WI38 (cell line): ENCODE data around the gene NIPSNAP3A.
"Not testable (repeated sequence)": the region's sequence is repeated elsewhere in the genome, so short reads cannot be mapped to it uniquely, and the experiment has no call there.

Experiments used
- H3K4me3 ChIP-seq: 2 replicates; pipeline ENCODE4 v1.5.1; 2011; ENCODE audit warnings: low read depth, mild to moderate bottlenecking, control low read depth, low read length
- CTCF ChIP-seq: IDR thresholded peaks from 2 replicates; pipeline ENCODE4 v1.5.1; 2012; ENCODE audit warnings: low read depth, mild to moderate bottlenecking, control low read depth, low read length

The NIPSNAP3A gene

DNA sequence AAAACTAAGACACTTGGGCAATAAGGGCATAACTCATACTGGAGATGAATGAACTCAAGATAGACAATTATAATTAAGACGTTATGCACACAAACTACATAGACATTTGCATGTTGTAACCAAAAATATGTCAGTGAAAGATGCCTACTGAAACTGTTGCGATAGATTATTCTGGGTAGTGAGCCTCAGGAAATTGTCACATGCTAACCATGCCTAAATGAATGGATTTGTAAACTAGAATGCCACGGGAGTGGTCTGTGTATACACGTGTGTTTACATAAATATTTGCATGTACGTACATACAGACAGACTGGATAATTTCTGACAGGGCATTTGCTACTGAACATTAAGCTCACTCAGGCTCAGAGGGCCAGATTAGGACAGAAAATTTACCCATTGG is 17.7 kb downstream of the NIPSNAP3A start:
- H3K4me3 ChIP-seq, result no peak overlapping the region
- no peak for TF ChIP-seq CTCF

DNA sequence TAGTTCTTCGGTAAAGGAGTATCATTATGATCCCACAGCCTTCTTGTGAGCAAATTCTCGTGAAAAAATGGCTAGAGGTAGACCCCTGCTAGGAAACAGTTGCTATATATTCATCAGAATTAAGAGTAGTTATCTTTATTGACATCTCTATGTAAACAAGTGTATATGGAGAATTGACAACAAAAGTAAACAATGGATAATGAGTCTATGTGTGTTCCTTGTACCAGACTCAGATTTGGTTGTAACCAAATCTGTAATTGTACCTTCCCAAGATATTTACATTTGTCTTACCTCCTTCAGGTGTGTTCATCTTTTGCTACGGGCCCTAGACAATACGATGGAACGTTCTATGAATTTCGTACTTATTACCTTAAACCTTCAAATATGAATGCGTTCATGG is 18.5 kb downstream of the NIPSNAP3A start:
- H3K4me3 ChIP-seq, result no peak overlapping the region
- TF ChIP-seq CTCF, result no peak

GRCh38 chr9:104767507-104767906 is 20.0 kb downstream of the NIPSNAP3A start:
- TF ChIP-seq CTCF, result no peak
- H3K4me3 ChIP-seq, result no peak overlapping the region

- H3K4me3 ChIP-seq, result not testable (repeated sequence)
Measured at GRCh38 chr9:104769029-104769428, 21.5 kb downstream of the NIPSNAP3A start.

DNA sequence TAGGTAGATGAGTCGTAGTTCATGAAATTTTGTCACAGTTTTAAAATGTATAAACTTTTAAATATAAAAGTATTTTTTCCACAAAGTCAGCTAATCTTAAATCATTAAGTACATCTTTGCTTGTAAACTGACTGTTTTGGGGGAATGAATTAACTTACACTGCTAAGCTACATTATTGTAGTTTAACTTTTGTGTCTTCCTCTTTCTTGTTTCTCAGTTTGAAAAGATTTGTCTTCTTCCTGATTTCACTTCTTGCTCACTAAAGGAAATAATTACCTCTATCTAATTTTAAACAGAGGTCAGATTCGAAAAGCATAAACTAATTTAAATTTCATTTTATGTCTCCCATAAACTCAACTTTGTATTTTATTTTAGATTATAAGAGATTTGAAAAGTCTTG is 22.2 kb downstream of the NIPSNAP3A start:
- no peak overlapping the region for H3K4me3 ChIP-seq
- TF ChIP-seq CTCF, result no peak

DNA sequence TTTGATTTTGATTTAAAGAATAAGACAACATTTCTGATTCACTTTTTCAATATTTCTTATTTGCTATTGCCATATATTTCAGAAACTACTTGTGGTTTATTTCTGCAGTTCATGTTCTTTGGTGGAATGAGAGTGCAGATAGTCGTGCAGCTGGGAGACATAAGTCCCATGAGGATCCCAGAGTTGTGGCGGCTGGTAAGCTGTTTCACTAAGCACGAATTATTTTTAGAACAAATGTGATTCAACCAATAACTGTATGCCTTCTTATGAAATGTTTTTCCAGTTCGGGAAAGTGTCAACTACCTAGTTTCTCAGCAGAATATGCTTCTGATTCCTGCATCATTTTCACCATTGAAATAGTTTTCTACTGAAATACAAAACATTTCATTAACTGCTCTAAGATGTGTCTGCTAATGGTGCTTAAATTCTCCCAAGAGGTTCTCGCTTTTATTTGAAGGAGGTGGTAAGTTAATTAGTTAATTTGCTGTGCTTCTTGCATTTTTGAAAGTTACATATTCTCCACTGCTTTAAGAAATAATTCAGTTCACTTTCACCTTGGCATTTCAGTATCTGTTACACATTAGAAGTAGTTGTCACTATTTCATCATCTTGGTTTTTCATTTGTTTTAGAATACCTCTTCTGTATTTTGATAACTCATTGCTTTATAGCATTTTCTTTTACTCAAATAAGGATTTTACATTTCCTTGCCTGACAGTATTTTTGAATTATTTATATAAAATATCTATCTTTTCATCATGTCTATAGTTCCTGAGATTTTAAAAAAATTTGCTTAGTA is 25.4 kb downstream of the NIPSNAP3A start:
- TF ChIP-seq CTCF, result no peak
- no peak overlapping the region for H3K4me3 ChIP-seq

DNA sequence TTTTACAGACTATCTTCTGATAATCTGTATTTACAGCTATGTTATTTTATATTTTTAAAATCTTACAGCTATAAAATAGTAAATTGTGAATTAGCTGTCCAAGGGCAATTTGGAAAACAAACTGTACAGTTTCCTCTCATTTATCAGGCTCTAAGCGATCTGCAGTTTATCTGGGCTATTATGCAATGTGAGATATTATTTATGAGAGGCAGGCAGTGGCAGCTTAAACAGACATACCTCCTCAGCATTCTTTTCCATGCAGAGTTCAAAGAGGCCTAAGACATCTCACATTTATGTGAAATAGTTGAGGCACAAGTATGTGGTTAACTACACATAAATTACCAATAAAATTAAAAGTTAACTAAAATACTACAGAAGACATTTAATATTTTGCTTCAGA is 26.6 kb downstream of the NIPSNAP3A start:
- H3K4me3 ChIP-seq, result no peak overlapping the region
- TF ChIP-seq CTCF, result no peak
